Measurements from ENCODE around the gene ANKUB1.

Gene ANKUB1

GRCh38 chr3:149808209-149808829 lies 16.0 kb upstream of the ANKUB1 start:
- DNase-seq: peak; percentile 31

- no peak for DNase-seq
These were observed 13.9 kb upstream of the ANKUB1 start for GRCh38 chr3:149806171-149806778.

GRCh38 chr3:149801639-149802038 lies 9.3 kb upstream of the ANKUB1 start:
- no peak for DNase-seq

- no peak for DNase-seq
These were observed 8.8 kb upstream of the ANKUB1 start for GRCh38 chr3:149801195-149801594.

- no peak for DNase-seq
These were observed 8.3 kb upstream of the ANKUB1 start for GRCh38 chr3:149800693-149801092.

GRCh38 chr3:149796026-149796425 lies 3.7 kb upstream of the ANKUB1 start:
- no peak for DNase-seq

- no peak for DNase-seq
These were observed 1.7 kb downstream of the ANKUB1 start for GRCh38 chr3:149790698-149791097.

- no peak for DNase-seq
These were observed 2.1 kb downstream of the ANKUB1 start for GRCh38 chr3:149790268-149790667.

- no peak for DNase-seq
These were observed 8.2 kb downstream of the ANKUB1 start for GRCh38 chr3:149784064-149784704.

GRCh38 chr3:149783576-149783975 lies 8.8 kb downstream of the ANKUB1 start:
- no peak for DNase-seq

- DNase-seq: no peak
These were observed 10.6 kb downstream of the ANKUB1 start for GRCh38 chr3:149781741-149782140.

- no peak for DNase-seq
These were observed 11.1 kb downstream of the ANKUB1 start for GRCh38 chr3:149781211-149781610.

- no peak for DNase-seq
These were observed 14.7 kb downstream of the ANKUB1 start for GRCh38 chr3:149777414-149778214.

- DNase-seq: no peak
These were observed 16.2 kb downstream of the ANKUB1 start for GRCh38 chr3:149776170-149776569.

- DNase-seq: no peak
These were observed 19.5 kb downstream of the ANKUB1 start for GRCh38 chr3:149772861-149773260.

- DNase-seq: peak; percentile 9
These were observed 20.6 kb downstream of the ANKUB1 start for GRCh38 chr3:149771652-149772271.

- no peak for DNase-seq
These were observed 22.1 kb downstream of the ANKUB1 start for GRCh38 chr3:149770246-149770645.

- no peak for DNase-seq
These were observed 23.6 kb downstream of the ANKUB1 start for GRCh38 chr3:149768704-149769103.

- DNase-seq: no peak
These were observed 24.6 kb downstream of the ANKUB1 start for GRCh38 chr3:149767720-149768119.

- no peak for DNase-seq
These were observed 26.5 kb downstream of the ANKUB1 start for GRCh38 chr3:149765762-149766334.

GRCh38 chr3:149764302-149764701 lies 28.1 kb downstream of the ANKUB1 start:
- DNase-seq: no peak

GRCh38 chr3:149763565-149764195 lies 28.7 kb downstream of the ANKUB1 start:
- no peak for DNase-seq

All from NK-92 treated with Interleukin-12 subunit alpha and Interleukin-12 subunit beta, amount 100 ng/mL, for 24 hours (cell line).